Bone marrow (tissue), 2 donors: ENCODE results near the gene ADGRG3.

Experiments
- DNase-seq, 2 donors: peaks; one replicate each; lab custom pipeline; 2025; lab: John Stamatoyannopoulos, UW

The ADGRG3 gene

GRCh38 chr16:57668263-57668571, at the start of gene ADGRG3:
Gene ADGRG3, plus strand, starts transcription at chr16:57668306. Its CDS starts 42 bp downstream, at chr16:57668348.
- DNase-seq: no peak

GRCh38 chr16:57619133-57619605, 48.9 kb upstream of the ADGRG3 start:
- DNase-seq: no peak

GRCh38 chr16:57619606-57620334, 48.3 kb upstream of the ADGRG3 start:
- DNase-seq: no peak

GRCh38 chr16:57620335-57621231, 47.5 kb upstream of the ADGRG3 start:
- no peak for DNase-seq

- no peak for DNase-seq
These were observed 46.4 kb upstream of the ADGRG3 start for GRCh38 chr16:57621521-57622271.

GRCh38 chr16:57622361-57623250, 45.5 kb upstream of the ADGRG3 start:
- no peak for DNase-seq

- DNase-seq: no peak
These were observed 44.7 kb upstream of the ADGRG3 start for GRCh38 chr16:57623251-57624043.

- DNase-seq: no peak
These were observed 43.9 kb upstream of the ADGRG3 start for GRCh38 chr16:57624044-57624688.

- no peak for DNase-seq
These were observed 43.2 kb upstream of the ADGRG3 start for GRCh38 chr16:57624806-57625500.

GRCh38 chr16:57626420-57627170, 41.5 kb upstream of the ADGRG3 start:
- no peak for DNase-seq

- DNase-seq: no peak
These were observed 40.8 kb upstream of the ADGRG3 start for GRCh38 chr16:57627184-57627871.

GRCh38 chr16:57628008-57628781, 39.9 kb upstream of the ADGRG3 start, which contains the start of gene ADGRG1:
Gene ADGRG1, plus strand, starts transcription at chr16:57628630. Its CDS starts 21,658 bp downstream, at chr16:57650288.
- DNase-seq: peak; percentile 18 to 98

GRCh38 chr16:57628783-57629293, 39.3 kb upstream of the ADGRG3 start:
- no peak for DNase-seq

GRCh38 chr16:57629516-57630406, 38.3 kb upstream of the ADGRG3 start:
- no peak for DNase-seq

- DNase-seq: no peak
These were observed 37.7 kb upstream of the ADGRG3 start for GRCh38 chr16:57630407-57630797.
